GM18520 (cell line): ENCODE results near the gene CYP46A1.

Experiments
- ATAC-seq: cut with Tn5 transposase; IDR thresholded peaks from one replicate; pipeline ENCODE4 v1.9.1; 2021; ENCODE audit not compliant: unreplicated experiment

The CYP46A1 gene

DNA sequence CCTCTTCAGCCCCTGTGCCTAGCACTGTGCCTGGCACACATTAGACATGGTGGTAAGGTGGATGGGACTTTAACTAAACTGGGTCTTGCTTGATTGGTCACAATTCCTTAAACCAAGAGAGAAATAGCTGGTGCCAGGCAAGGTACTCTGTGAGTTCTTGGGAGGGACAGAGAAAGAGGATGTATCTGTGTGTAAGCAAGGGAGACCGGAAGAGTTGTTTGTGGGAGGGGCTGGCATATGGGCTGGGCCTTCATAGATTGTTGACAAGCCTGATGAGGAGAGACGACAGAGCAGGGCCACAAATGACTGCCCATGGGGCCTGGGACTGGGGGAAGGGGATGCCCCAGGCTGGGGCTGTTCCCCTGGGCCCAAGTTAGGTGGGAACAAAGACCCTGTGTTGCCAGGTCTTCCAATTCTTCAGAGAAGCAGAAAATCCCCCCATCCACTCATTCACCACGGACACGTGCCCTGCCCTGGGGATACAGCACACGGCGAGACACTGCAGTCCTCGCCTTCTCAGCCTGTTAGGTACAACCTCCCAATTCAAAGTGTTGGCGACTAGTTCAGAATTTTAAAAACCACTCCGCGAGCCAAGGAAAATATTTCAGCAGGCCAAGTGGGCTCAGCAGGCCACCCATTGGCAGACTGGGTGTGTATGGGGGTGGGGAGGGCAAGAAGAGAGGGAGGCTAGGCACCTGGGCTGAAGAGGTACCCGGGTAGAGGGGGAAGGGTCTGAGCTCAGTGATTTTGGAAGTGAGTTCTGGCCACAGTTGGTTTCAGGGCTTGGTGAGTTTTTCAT, 11.4 kb upstream of the CYP46A1 start:
- ATAC-seq: no peak

DNA sequence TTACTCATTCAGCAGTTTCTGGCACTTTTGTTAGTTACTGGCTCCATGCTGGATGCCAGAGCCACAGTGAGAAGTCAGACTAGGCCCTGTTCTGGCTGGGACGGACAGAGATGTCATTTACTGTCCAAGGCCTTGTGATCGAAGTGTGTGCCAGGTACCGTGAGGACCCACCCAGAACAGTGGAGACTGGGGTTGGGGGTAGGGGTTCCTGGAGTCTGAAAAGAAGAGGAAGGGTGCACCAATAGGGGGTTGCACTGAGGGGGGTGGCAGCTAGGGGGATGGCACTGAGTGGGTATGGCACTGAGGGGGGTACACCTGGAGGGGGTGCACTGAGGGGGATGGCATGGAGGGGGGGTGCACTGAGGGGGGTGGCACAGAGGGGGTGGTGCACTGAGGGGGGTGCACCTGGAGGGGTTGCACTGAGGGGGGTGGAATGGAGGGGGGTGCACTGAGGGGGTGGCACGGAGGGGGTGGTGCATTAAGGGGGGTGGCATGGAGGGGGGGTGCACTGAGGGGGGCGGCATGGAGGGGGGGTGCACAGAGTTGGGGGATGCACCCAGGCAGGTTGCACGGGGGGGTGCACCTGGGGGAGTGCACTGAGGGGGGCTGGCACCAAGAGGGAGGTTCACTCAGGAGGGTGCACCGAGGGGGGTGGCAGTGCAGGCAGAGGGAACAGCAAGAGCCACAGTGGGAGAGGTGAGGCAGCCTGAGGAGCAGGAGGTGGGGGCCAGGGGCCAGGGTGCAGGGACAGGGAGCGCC, 10.6 kb upstream of the CYP46A1 start:
- no peak for ATAC-seq

DNA sequence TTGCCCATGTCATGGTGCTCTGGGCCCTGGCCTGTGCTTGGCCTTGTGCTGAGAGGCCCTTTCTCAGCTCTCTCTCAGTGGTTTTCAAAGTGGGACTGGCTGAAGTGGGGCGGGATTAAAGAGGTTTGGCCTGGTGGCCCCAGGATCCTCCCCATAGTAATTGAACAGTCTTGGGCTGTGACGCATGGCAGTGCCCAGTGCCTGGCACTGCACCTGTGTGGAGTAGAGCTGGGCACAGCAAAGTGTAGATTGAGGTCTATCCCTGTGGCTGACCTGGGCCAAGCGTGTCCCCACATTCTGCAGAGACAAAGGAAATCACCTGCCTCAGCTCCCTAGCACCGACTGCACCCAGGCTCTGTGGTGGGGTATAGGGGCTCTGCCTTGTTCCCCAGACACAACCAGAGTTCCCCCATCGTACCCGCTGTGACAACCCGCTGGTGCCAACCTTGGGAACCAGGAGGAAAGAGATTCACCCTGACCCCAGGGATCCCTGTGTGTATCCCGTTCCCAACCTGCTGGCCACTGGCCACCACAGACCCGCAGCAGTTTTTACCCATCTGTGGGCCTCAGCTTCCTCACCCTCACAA, 9.9 kb upstream of the CYP46A1 start:
- no peak for ATAC-seq

DNA sequence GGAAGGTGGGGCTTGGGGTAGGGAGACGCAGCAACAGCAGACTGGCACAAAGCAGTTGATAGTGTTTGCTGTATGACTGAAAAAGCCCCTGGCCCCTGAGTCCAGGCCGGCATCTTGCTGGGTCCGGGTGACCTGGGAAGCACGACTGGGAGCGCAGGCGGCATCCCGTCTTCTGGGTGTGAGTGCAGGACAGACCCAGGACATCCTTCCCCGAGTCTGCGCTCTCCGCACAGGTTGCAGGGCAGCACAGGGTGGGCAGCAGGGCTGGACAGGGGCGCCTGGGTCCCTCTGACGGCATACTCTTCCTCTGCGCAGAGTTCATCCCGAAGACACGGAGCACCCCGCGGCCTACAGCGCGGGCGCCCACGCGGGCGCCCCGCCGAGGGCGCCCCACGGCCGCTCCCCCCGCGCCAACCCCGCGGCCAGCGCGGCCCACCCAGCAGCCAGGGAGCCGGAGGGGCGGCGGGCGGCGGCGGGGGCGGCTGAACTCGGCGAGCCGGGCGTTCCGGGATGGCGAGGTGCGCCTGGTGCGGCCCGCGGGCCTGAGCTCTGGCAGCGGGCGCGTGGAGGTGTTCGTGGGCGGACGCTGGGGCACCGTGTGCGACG, 9.2 kb upstream of the CYP46A1 start:
- ATAC-seq: no peak

DNA sequence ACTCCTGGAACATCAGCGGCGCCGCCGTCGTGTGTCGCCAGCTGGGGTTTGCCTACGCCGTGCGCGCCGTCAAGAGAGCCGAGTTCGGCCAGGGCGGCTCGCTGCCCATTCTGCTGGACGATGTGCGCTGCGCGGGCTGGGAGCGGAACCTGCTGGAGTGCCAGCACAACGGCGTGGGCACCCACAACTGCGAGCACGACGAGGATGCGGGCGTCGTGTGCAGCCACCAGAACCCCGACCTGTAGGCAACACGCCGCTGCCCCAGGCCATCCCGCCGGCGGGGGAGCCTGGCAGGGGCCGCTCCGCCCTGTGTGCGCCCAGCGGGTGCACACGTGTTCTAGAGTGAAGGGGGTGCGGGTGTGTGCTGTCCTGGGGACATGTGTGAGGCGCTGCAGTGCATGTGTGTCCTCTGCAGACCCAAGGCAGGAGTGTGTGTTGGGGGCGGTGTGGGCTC, 8.7 kb upstream of the CYP46A1 start:
- no peak for ATAC-seq

DNA sequence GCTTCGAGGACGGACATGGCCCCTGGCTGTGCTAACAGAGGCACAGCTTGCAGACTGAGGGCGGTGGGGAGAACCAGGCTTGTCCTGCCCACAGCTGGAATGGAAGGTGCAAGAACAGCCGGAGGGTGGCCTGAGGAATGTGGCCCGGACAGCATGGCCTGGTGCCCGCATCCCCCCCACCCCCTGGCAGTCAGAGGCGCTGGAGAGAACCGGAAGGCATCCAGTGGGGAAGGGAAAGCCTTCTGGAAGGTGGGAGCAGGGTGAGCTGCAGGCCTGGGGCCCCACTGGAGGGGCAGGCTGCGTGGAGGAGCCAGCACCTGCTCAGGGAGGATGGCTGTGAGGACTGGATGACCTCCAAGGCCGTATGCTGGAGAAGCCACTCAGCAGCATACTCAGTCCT, 8.1 kb upstream of the CYP46A1 start:
- no peak for ATAC-seq

DNA sequence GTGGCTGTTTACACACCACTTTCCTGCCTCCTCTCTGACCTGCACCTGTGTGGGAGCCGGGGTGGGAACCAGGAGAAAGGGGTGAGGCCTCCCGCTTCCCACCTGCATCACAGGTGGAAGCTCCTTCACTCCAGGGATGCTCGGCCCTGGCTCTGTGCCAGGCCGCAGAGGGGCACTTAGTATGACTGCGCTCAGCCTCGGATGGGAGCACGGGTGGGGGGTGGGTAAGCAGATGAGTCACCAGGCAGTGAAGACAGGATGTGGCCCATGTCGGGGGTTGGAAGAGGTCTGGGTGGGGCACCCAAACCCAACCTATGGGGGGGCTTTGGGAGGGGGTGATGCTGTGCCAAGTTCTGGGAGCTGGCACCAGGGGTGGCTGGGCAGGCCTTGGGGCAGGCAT, 7.4 kb upstream of the CYP46A1 start:
- ATAC-seq: no peak

DNA sequence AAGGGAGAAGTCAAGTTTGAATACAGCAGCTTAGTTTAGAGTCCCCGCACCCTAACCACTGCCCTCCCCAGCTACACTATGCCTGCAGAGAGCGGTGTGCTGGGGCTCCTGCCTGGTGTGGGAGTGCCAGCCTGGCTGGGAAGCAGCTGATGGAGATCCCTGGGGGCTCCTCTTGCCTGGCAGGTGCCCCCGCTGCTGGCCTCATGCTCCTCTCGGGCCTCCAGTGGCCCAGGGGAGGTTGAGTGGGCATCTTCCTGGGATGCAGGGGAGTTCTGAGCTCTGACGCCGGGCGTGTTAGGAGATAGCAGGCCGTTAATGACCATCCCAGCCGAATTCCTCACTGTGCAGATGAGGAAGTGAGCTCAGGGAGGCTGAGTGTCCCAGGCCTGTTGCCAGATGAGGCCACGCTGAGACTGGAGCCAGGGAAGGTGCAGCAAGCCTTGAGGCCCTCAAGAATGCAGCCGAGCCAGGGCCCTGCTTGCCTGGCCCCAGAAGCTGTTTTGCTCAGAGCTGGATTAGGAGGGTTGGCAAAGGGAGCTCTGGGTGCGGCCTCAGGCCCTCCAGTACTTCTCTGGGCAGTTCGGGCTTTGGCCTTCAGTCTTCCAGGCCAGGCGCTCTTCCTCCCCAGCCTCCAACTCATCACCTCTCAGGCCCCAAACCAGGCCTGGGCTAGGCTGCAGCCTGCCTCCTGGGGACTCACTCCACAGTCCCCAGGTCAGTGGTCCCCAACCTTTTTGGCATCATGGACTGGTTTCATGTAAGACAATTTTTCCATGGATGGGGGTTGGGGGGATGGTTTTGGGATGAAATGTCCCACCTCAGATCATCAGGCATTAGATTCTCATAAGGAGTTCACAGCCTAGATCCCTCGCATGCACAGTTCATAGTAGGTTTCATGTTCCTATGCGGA, 6.6 kb upstream of the CYP46A1 start:
- no peak for ATAC-seq

DNA sequence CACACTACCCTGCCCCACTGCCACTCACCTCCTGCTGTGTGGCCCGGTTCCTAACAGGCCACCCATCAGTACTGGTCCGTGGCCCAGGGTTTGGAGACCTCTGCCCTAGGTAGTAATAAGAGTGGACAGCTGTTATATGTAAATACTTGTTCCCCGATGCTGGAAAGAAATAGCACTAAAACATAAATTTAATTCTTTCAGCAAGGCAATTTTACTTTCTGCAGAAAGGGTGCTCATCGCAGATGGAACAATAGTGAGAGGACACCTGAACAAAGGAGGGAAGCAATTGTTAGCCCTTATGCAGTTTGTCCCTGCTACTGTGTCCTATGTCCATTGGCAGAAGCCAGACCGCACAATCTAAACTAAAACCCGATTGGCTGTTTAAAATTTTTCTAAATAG, 5.9 kb upstream of the CYP46A1 start:
- ATAC-seq: no peak

DNA sequence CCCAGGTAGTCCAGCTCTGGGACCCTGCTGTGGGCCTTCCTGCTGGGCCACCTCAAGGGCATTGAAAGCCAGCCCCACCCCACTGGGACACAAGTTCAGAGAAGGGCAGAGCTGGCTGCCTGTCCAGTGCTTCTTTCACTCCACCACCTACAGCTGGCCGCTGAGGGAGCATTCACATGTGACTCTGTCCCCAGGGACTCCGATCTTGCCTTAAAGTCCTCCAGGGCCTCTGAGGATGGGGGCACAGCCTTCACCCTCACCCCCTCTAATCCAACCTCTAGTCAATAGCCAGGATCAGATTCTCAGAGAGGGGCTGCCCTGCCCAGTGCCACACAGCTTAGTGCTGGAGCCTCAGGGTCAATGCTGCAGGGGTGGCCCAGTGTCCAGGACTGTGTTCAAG, 5.0 kb upstream of the CYP46A1 start:
- ATAC-seq: no peak

DNA sequence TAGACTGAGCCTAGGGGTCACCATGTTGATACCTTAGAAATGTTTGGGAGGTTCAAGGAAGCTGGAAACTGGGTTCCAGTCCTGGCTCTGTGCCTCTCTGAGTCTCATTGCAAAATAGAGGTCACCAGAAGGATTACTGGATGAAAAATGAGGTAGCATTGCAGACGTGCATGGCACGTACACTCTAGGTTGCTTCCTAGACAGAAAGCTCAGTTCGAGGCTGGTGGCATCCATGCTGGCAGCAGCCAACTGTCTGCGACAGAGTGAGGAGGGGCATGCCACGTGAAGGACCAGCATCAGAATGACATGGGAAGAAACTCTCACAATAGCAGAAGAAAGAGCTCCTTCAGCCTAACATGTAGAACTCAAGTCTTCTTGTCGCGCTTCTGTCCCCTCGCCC, 4.6 kb upstream of the CYP46A1 start:
- no peak for ATAC-seq

DNA sequence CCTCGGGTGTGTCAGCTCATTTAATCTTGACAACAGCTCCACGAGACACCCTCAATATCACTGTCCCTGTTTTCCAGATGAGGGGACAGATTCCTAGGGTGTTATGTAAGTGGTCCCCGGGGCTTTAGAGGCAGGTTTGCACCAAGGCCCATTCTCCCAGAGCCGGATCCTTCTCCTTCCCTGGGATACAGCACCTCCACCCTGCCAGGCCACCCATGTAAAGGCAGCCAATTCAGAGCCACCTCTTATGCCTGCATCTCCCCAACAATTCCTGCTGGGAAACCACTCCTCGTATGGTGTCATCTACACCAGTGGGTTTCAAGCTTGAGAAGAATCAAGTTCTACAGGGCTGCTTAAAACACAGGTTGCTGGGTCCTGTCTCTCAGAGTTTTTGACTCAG, 4.1 kb upstream of the CYP46A1 start:
- ATAC-seq: no peak

DNA sequence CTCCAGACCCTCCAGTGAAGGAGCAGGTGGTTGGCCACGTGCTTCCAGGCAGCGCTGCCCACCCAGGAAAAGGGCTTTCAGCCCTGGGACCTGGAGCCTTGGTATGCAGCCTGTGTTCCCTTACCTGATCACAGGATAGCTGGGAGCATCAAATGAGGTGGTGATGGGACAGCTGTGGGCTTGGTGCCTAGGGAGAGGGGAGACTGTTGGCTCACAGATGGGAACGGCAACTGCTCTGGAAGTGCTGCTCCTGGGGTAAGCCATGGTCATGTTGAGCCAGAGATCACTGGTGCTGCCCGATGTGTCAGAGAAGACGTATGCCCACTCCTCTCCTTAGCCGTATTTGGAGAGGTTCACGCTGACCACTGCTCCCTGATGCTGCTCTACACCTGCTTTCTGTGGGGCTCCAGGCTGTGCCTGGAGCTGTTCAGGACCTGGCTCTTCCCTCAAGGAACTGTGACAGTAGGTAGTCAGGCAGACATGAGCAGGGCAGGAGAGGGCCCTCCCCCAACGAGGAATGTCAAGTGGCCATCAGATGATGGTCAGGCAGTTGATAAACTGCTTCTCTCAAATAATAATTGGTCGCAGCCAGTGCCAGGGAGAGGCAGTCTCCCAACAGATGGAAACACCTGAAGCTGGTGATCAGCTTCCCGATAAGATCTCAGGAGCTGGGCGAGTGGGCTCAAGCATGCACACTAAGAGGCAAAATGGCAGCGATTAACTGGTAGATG, 2.8 kb upstream of the CYP46A1 start:
- ATAC-seq: no peak

DNA sequence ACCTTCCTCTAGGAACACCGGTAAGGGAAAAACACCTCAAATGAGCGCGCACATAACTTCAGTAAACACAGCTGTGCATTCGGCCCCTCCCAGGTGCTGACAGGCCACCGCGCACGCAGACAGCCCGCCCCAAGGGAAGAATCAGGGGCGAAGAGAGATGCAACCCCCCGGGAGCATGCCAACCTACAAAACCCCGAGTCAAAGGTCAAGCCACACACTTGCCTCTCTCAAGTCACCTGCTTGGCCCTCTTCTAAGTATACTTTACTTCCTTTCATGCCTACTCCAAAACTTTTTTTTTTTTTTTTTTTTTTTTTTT, 2.3 kb upstream of the CYP46A1 start:
- no peak for ATAC-seq

DNA sequence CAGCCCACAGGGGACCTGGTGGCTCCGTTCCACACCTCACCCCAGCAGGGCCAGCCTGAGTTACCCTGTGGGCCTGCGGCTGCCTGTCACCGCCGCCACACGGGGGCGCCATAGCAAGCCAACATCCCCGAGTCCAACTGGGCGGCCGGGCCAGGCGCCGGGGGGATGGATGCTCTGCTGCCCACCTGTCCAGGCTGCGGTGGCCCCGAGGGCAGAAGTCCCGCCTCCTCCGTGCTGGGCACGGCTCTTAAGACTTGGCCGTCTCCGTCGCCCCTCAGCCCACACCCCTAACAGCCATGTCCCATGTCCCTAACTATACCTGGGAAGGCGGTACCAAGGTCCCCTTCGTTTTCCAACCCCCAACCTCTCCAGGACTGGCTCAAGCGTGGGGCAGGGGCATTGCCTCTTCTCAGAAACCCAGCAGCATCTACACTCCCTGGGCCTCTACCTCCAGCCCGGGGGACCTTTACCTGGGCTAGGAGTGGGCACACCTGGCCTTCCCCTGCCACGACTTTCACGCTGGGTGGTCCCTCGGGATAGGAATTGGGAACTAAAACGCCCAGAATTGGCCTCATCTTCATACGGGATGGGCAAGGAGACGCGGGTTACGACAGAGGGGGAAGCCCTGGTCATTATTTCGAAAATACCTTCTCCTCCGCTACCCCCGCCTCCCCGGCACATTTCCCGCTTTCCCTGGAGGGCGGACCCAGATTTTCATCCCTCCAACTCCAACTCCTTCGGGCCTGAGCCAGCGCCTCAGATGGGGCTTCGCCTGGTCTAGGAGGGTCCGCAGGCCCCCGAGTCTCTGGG, 1.1 kb upstream of the CYP46A1 start:
- ATAC-seq: no peak

DNA sequence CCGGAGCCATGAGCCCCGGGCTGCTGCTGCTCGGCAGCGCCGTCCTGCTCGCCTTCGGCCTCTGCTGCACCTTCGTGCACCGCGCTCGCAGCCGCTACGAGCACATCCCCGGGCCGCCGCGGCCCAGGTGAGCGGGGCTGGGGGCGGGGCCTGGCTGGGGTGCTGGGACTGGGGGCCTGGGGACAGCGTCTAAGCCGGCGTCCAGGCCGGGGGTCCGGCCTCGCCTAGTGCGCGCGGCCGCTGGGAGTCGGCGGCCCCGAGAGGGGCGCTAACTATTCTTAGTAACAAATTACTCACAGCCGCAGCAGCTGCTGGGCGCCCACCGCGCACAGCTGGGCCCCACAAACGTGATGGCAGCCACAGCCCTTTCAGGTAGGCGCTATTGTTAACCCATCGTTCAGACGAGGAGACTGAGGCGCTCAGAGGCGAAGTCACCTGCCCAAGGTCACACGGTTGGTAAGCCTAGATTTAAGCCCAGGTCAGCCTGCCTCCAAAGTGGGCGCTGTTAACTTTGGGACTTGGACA, 374 bp downstream of the CYP46A1 start:
- ATAC-seq: peak; percentile 25

DNA sequence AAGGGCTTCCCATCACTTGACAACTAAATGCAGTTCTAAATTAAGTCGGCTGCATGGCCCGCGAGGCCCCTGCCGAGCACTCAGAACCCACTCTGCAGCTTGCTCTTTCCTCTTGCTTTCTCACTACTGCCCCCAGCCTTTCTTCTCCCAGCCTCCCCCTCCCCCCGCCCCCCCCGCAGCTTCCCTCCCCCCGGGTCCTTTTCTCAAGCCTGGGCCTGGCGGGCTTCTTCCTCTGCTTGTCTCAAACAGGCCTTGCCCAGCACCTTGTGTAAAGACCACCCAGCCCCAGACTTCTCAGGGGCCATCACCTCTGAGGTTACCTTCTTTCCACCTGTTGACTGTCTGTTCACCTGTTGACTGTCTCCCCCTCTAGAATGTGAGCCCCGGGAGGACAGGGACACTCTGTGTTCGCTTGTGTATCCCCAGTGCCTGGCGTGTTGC, 1.1 kb downstream of the CYP46A1 start:
- no peak for ATAC-seq

DNA sequence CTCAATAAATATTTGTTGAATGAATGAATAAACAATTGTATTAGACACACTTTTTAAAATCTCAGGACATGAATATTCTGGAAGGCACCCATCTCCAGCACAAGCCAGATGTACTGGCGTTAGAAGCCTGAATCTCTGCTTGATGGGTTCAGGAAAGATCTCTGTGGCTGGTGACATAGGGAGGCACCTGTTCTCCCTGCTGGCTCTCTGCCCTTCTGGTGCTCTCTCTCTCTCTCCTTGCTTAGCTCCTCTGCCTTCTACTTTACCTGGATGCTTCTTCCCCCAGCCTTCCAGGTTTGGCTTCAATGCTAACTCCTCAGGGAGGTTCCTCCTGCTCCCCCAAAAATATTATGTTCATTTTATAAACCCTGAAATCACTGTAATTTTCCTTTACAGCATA, 1.5 kb downstream of the CYP46A1 start:
- no peak for ATAC-seq
